AML-193 (cell line): ENCODE measurements around the gene ZBTB17.

ENCODE experiments used
- DNase-seq, 2 experiments: peaks; one replicate each; lab custom pipeline; 2025; lab: John Stamatoyannopoulos, UW

The ZBTB17 gene

GRCh38 chr1:15946571-15947381 lies 29.1 kb downstream of the ZBTB17 start:
- DNase-seq, result no peak

GRCh38 chr1:15945832-15946448 lies 30.0 kb downstream of the ZBTB17 start:
- no peak for DNase-seq

GRCh38 chr1:15945011-15945831 lies 30.7 kb downstream of the ZBTB17 start:
- no peak for DNase-seq

- DNase-seq, result no peak
Observed at GRCh38 chr1:15944308-15945010, 31.4 kb downstream of the ZBTB17 start.

GRCh38 chr1:15943992-15944307 lies 32.0 kb downstream of the ZBTB17 start:
- DNase-seq, result no peak

GRCh38 chr1:15943328-15943991 lies 32.4 kb downstream of the ZBTB17 start:
- no peak for DNase-seq

- no peak for DNase-seq
Observed at GRCh38 chr1:15942661-15943327, 33.1 kb downstream of the ZBTB17 start.

GRCh38 chr1:15941899-15942660 lies 33.8 kb downstream of the ZBTB17 start:
- DNase-seq, result no peak

GRCh38 chr1:15941044-15941840 lies 34.7 kb downstream of the ZBTB17 start:
- no peak for DNase-seq

GRCh38 chr1:15940110-15941043 lies 35.5 kb downstream of the ZBTB17 start:
- no peak for DNase-seq

GRCh38 chr1:15939181-15940109 lies 36.5 kb downstream of the ZBTB17 start:
- no peak for DNase-seq

GRCh38 chr1:15938628-15939161 lies 37.2 kb downstream of the ZBTB17 start:
- DNase-seq, result no peak

GRCh38 chr1:15937706-15938168 lies 38.2 kb downstream of the ZBTB17 start:
- no peak for DNase-seq

GRCh38 chr1:15937146-15937545 lies 38.8 kb downstream of the ZBTB17 start:
- no peak for DNase-seq

- no peak for DNase-seq
Observed at GRCh38 chr1:15936025-15936424, 39.9 kb downstream of the ZBTB17 start.

- DNase-seq, result no peak
Observed at GRCh38 chr1:15935056-15935950, 40.6 kb downstream of the ZBTB17 start.
